ENCODE data around the gene HGF.

GRCh38 chr7:81657551-81657950 lies 112.3 kb downstream of the HGF start:
- TF ChIP-seq, protein P1, sequence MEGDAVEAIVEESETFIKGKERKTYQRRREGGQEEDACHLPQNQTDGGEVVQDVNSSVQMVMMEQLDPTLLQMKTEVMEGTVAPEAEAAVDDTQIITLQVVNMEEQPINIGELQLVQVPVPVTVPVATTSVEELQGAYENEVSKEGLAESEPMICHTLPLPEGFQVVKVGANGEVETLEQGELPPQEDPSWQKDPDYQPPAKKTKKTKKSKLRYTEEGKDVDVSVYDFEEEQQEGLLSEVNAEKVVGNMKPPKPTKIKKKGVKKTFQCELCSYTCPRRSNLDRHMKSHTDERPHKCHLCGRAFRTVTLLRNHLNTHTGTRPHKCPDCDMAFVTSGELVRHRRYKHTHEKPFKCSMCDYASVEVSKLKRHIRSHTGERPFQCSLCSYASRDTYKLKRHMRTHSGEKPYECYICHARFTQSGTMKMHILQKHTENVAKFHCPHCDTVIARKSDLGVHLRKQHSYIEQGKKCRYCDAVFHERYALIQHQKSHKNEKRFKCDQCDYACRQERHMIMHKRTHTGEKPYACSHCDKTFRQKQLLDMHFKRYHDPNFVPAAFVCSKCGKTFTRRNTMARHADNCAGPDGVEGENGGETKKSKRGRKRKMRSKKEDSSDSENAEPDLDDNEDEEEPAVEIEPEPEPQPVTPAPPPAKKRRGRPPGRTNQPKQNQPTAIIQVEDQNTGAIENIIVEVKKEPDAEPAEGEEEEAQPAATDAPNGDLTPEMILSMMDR (IDR thresholded peaks at IDR 0.05) = no peak
- no peak for TF ChIP-seq POLR2A (IDR thresholded peaks at IDR 0.05)
